ENCODE data around the gene CA5B. TPM values are rescaled to one million over a fixed set of nuclear protein-coding genes. Genes with fewer than 3 reads are reported as not detected.
"Not testable (repeated sequence)": the region's sequence is repeated elsewhere in the genome, so short reads cannot be mapped to it uniquely, and the experiment has no call there.

CA5B gene
- total and polyA plus RNA-seq, 4 donors = 0.55 to 2.9 (median 1.6) TPM

DNA sequence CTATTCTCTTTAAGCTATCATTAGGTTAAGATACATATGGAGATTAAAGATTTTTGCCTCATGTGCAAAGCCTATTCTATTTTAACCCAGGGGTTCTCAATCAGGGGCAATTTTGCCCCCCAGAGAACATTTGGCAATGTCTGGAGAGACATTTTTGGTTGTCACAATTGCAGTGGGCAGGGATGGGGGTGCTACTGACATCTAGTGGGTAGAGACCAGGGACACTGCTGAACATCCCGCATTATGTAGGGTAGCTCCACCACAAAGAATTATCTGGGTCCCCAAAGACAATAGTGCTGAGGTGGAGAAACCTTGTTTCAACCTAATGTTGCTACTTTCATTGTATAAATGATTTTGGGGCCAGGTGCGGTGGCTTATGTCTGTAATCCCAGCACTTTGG, 13.2 kb upstream of the CA5B start (continued):
- TF ChIP-seq FOXA1 (IDR thresholded peaks at IDR 0.05) (no peak), FOXA2 (IDR thresholded peaks at IDR 0.05) (no peak), JUND (IDR thresholded peaks at IDR 0.05) (no peak)
- TF ChIP-seq, protein P1, sequence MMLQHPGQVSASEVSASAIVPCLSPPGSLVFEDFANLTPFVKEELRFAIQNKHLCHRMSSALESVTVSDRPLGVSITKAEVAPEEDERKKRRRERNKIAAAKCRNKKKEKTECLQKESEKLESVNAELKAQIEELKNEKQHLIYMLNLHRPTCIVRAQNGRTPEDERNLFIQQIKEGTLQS (IDR thresholded peaks at IDR 0.05) = no peak

DNA sequence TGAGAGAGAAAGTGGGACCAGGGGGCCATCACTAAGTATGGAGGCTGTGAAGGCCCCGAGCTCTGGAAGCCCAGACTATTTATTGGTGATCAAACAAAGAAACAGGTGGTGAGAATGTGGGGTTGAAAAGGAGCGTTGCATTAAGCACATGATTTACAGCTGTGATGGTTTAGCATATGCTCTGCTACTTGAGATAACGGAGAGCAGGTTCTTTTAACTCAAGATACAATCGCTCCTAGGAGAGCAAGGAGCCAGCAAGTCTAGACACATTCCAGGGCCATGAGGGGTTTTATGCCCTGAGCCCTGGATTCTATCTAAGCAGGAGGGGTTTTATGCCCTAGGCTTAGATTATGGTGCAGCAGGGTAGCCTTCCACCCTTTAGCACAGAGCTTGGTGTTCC, 6.7 kb upstream of the CA5B start:
- not testable (repeated sequence) for H3K9me3 ChIP-seq (ENCODE audit: control insufficient read depth in 4 of 4, low read length in 3 of 4); H3K36me3 ChIP-seq (ENCODE audit: control insufficient read depth in 4 of 4, insufficient read depth in 3 of 4, low read depth in 1 of 4, low read length in 3 of 4); H3K4me3 ChIP-seq (ENCODE audit: low read depth in 1 of 3, low read length in 3 of 3); H3K27me3 ChIP-seq (ENCODE audit: control insufficient read depth in 4 of 4, insufficient read depth in 4 of 4, low read length in 3 of 4); H3K27ac ChIP-seq (ENCODE audit: low read depth in 1 of 2, low read length in 2 of 2); DNase-seq (ENCODE audit: low spot score); H3K4me1 ChIP-seq (ENCODE audit: control insufficient read depth in 4 of 4, insufficient read depth in 4 of 4, low read length in 3 of 4); H3K9ac ChIP-seq (ENCODE audit: low read depth in 1 of 2, low read length in 2 of 2)
- 95% methylated on average over 4 of the region's 4 CpGs for WGBS

DNA sequence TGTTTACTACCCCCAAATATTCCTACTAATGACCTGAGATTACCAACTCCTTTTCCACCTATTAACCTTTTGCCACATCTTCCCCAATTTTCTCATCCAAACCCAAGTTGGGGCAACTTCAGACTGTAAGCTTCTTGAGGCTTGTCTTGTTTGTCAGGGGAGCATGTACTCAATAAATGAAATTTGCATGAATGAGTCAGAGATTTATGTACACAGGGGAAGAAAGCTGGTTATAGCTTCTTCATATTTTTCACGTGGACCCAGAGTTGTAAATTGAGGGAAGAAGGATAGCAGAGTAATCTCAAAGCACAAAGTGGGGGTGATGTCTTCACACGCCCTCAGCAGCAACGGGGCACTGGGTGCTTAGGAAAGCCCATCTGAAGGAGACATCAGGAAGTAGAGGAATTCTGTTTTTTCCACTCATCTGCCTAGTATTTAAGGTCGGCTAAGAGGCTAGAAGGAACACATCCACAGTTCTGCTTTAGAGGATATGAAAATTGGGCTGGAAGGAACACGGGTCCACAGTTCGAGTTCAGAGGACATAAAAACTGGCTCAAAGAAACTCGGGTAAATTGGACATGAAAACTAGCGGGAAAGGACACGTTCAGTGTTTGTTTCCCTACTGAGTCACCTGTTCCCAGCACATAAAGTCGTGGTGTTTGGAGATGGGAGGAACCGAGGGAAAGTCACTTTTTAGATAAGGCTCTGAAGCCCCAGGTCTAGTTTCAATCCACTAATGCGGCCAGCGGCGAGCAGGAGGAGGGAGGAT, 696 bp upstream of the CA5B start:
- Histone ChIP-seq H3K9ac (ENCODE audit: low read depth in 1 of 2, low read length in 2 of 2) (no peak overlapping the region), H3K4me3 (ENCODE audit: low read depth in 1 of 3, low read length in 3 of 3) (peak overlapping the region; percentile 24 to 42 (median 37)), H3K9me3 (ENCODE audit: control insufficient read depth in 4 of 4, low read length in 3 of 4) (no peaks in the 10 kb centered on the region), H3K36me3 (ENCODE audit: control insufficient read depth in 4 of 4, insufficient read depth in 3 of 4, low read depth in 1 of 4, low read length in 3 of 4) (no peaks in the 10 kb centered on the region), H3K4me1 (ENCODE audit: control insufficient read depth in 4 of 4, insufficient read depth in 4 of 4, low read length in 3 of 4) (peaks cover 0 to 14% (median 7%) of the 10 kb centered on the region in 4 donors), H3K27ac (ENCODE audit: low read depth in 1 of 2, low read length in 2 of 2) (peak overlapping the region in 1 of 2 donors; percentile 32), H3K27me3 (ENCODE audit: control insufficient read depth in 4 of 4, insufficient read depth in 4 of 4, low read length in 3 of 4) (no peaks in the 10 kb centered on the region)
- WGBS = 13% methylated on average over 14 of the region's 14 CpGs
- DNase-seq (ENCODE audit: low spot score) = no peak
- TF ChIP-seq, protein P2, sequence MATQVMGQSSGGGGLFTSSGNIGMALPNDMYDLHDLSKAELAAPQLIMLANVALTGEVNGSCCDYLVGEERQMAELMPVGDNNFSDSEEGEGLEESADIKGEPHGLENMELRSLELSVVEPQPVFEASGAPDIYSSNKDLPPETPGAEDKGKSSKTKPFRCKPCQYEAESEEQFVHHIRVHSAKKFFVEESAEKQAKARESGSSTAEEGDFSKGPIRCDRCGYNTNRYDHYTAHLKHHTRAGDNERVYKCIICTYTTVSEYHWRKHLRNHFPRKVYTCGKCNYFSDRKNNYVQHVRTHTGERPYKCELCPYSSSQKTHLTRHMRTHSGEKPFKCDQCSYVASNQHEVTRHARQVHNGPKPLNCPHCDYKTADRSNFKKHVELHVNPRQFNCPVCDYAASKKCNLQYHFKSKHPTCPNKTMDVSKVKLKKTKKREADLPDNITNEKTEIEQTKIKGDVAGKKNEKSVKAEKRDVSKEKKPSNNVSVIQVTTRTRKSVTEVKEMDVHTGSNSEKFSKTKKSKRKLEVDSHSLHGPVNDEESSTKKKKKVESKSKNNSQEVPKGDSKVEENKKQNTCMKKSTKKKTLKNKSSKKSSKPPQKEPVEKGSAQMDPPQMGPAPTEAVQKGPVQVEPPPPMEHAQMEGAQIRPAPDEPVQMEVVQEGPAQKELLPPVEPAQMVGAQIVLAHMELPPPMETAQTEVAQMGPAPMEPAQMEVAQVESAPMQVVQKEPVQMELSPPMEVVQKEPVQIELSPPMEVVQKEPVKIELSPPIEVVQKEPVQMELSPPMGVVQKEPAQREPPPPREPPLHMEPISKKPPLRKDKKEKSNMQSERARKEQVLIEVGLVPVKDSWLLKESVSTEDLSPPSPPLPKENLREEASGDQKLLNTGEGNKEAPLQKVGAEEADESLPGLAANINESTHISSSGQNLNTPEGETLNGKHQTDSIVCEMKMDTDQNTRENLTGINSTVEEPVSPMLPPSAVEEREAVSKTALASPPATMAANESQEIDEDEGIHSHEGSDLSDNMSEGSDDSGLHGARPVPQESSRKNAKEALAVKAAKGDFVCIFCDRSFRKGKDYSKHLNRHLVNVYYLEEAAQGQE (IDR thresholded peaks at IDR 0.05) = no peak
- TF ChIP-seq HNF4A (conservative IDR thresholded peaks at IDR 0.05) = peak in 1 of 2 donors; percentile 14

DNA sequence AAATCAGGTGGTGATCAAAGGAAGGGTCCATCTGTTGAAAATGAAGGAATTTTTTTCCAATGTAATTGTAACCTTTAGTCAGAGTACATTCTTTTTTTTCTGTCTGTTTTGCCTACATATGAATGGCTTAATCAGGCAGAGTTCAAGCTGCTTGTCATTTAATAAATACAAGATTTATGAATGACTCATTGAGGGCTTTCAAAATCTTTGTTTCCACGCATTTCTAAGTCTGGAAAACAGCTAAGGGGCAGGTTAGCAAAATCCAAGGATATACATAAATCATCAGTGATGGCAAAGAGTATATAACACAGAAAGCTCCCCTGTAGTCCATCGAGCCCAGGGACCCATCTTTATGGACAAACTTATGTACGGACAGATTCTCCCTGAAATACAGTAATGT, 1.8 kb downstream of the CA5B start:
- DNase-seq (ENCODE audit: low spot score) = no peak
- TF ChIP-seq SP1 (IDR thresholded peaks at IDR 0.05) (no peak), EGR1 (IDR thresholded peaks at IDR 0.05; ENCODE audit: low read depth in 2 of 2) (no peak), RAD21 (IDR thresholded peaks at IDR 0.05) (no peak), FOXA1 (IDR thresholded peaks at IDR 0.05) (no peak), RXRA (IDR thresholded peaks at IDR 0.05) (no peak), NR2F2 (IDR thresholded peaks at IDR 0.05) (no peak)
- TF ChIP-seq, protein P3, sequence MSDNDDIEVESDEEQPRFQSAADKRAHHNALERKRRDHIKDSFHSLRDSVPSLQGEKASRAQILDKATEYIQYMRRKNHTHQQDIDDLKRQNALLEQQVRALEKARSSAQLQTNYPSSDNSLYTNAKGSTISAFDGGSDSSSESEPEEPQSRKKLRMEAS (IDR thresholded peaks at IDR 0.05) = no peak
- TF ChIP-seq, protein P2 (IDR thresholded peaks at IDR 0.05) = no peak
- H3K4me1 ChIP-seq (ENCODE audit: control insufficient read depth in 4 of 4, insufficient read depth in 4 of 4, low read length in 3 of 4) = peaks cover 0 to 14% (median 7%) of the 10 kb centered on the region in 4 donors
- no peaks in the 10 kb centered on the region for H3K36me3 ChIP-seq (ENCODE audit: control insufficient read depth in 4 of 4, insufficient read depth in 3 of 4, low read depth in 1 of 4, low read length in 3 of 4)
- H3K9me3 ChIP-seq (ENCODE audit: control insufficient read depth in 4 of 4, low read length in 3 of 4) = no peaks in the 10 kb centered on the region
- no peak overlapping the region for H3K4me3 ChIP-seq (ENCODE audit: low read depth in 1 of 3, low read length in 3 of 3)
- H3K27me3 ChIP-seq (ENCODE audit: control insufficient read depth in 4 of 4, insufficient read depth in 4 of 4, low read length in 3 of 4) = no peaks in the 10 kb centered on the region
- WGBS = 95% methylated on average over 3 of the region's 3 CpGs
- H3K27ac ChIP-seq (ENCODE audit: low read depth in 1 of 2, low read length in 2 of 2) = no peak overlapping the region
- no peak overlapping the region for H3K9ac ChIP-seq (ENCODE audit: low read depth in 1 of 2, low read length in 2 of 2)

Measured in liver (tissue), 9 donors.